ENCODE data around the gene ZNF442. TPM values are rescaled to one million over a fixed set of nuclear protein-coding genes. Genes with fewer than 3 reads are reported as not detected.

Gene ZNF442
- total RNA-seq, 1 experiment from 2014 or later, result 1.1 TPM

DNA sequence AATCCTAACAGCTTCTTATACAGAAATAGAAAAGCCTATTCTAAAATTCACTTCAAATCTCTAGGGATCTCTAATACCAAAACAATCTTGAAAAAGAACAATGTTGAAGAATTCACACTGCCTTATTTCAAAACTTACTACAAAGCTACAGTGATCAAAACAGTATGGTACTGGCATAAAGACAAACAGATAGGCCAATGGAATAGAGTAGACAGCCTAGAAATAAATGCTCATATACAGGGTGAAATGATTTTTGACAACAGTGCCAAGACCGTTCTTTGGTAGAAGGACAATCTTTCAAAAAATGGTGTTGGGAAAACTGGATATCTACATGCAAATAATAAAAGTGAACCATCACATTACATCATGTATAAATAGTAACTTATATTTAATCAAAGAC, 20.3 kb downstream of the ZNF442 start:
- H3K79me2 ChIP-seq (ENCODE audit: low read length), result no peaks in the 10 kb centered on the region
- POLR2A ChIA-PET (ENCODE audit: unreplicated experiment), result no interaction called here
- H3K4me3 ChIP-seq (ENCODE audit: low read length), result no peak overlapping the region
- H4K20me1 ChIP-seq (ENCODE audit: low read length), result no peaks in the 10 kb centered on the region
- H3K36me3 ChIP-seq (ENCODE audit: low read depth, low read length), result peaks cover 38% of the 10 kb centered on the region
- intact Hi-C loops (cut with micrococcal nuclease), result no loop called here
- no TSS peak for BruUV-seq (replicated peaks)
- H3K27me3 ChIP-seq (ENCODE audit: low read length), result no peaks in the 10 kb centered on the region
- no peak for TF ChIP-seq EZH2phosphoT487 (IDR thresholded peaks at IDR 0.05; ENCODE audit: borderline replicate concordance, low read length)
- TF ChIP-seq, protein P1, sequence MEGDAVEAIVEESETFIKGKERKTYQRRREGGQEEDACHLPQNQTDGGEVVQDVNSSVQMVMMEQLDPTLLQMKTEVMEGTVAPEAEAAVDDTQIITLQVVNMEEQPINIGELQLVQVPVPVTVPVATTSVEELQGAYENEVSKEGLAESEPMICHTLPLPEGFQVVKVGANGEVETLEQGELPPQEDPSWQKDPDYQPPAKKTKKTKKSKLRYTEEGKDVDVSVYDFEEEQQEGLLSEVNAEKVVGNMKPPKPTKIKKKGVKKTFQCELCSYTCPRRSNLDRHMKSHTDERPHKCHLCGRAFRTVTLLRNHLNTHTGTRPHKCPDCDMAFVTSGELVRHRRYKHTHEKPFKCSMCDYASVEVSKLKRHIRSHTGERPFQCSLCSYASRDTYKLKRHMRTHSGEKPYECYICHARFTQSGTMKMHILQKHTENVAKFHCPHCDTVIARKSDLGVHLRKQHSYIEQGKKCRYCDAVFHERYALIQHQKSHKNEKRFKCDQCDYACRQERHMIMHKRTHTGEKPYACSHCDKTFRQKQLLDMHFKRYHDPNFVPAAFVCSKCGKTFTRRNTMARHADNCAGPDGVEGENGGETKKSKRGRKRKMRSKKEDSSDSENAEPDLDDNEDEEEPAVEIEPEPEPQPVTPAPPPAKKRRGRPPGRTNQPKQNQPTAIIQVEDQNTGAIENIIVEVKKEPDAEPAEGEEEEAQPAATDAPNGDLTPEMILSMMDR (conservative IDR thresholded peaks at IDR 0.05; ENCODE audit: low read depth, low read length), result no peak
- no peaks in the 10 kb centered on the region for H3K4me1 ChIP-seq (ENCODE audit: insufficient read depth, low read length)
- ATAC-seq (no peak), DNase-seq (no peak)
- H3K9ac ChIP-seq (ENCODE audit: low read length), result no peak overlapping the region
- CTCF ChIA-PET, result no interaction called here
- no peak overlapping the region for H3K4me2 ChIP-seq (ENCODE audit: low read length)
- H3K9me2 ChIP-seq (replicated peaks; ENCODE audit: low read length), result no peaks in the 10 kb centered on the region
- peaks cover 65% of the 10 kb centered on the region for H3K9me3 ChIP-seq (ENCODE audit: low read length)
- H3F3A ChIP-seq (ENCODE audit: low read length, unreplicated experiment), result no peaks in the 10 kb centered on the region
- no peak overlapping the region for H2AFZ ChIP-seq (ENCODE audit: low read length)
- no peak overlapping the region for H3K27ac ChIP-seq (ENCODE audit: low read length)

DNA sequence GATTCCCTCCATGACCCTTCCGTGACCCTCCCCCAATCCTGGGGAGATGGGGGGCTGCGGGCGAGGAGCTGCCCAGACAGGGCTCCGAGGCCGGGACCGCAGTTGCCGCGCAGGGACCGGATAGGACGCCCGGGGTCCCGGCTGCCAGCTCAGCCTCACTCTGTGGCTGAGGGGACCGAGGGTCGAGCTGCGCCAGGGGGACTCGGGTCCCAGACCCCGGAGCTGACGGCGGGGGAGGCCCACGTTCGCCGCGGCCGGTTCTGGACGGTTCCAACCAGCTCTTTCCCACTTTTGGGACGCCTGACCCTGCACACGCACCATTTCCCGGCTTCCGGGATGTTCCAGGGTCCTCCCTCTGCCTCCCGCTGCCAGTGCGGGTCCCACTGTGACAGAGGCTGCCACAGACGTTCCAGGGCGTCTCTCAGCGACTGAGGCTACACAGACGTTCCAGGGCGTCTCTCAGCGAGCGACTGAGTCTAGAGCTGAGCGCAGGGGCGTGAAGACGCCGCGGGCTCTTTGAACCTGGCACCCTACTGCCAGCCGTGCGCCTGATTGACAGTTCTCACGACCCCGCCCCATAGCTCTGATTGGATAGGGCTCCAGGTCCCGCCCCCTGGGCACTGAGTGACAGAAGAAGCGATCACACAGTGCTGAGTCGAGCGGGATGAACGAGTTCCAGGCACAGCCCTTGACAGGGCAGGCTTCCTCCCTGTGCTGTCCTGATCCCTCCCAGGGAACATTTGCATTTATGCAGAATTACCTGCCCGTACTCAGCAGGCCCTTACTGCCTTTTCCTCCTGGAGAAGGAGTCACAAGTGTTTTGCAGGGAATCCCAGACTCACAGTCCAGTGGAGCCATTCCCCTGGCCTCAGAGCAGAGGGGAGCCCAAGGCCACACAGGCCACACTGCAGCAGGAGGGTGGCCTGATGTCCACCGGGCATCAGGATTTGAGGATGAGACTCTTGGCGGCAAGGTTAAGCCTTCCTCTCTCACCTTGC, 32.0 kb downstream of the ZNF442 start, which contains the start of gene ZNF563:
Gene ZNF563, minus strand, starts transcription at position 472 of the 998 bp plus-strand sequence. Its CDS starts 151 bp downstream, at position 321.
- intact Hi-C loops (cut with micrococcal nuclease), result no loop called here
- ATAC-seq (peak; percentile 99), DNase-seq (peak; percentile 98)
- H3K9me2 ChIP-seq (replicated peaks; ENCODE audit: low read length), result no peaks in the 10 kb centered on the region
- TF ChIP-seq, protein P1 (conservative IDR thresholded peaks at IDR 0.05; ENCODE audit: low read depth, low read length), result no peak
- no peak for TF ChIP-seq EZH2phosphoT487 (IDR thresholded peaks at IDR 0.05; ENCODE audit: borderline replicate concordance, low read length)
- no peak for TF ChIP-seq EZH2 (IDR thresholded peaks at IDR 0.05; ENCODE audit: low read length, unreplicated experiment)
- H3K4me2 ChIP-seq (ENCODE audit: low read length), result peak within 1 kb of the TSS; percentile 98
- no peak within 1 kb of the TSS for H3K27ac ChIP-seq (ENCODE audit: low read length)
- H4K20me1 ChIP-seq (ENCODE audit: low read length), result no peaks in the 10 kb centered on the region
- H3K9me3 ChIP-seq (ENCODE audit: low read length), result peaks cover 7% of the 10 kb centered on the region; the same call in 1 of the 2 replicates
- peaks cover 13% of the 10 kb centered on the region for H3K4me1 ChIP-seq (ENCODE audit: insufficient read depth, low read length)
- H3K79me2 ChIP-seq (ENCODE audit: low read length), result no peaks in the 10 kb centered on the region
- H2AFZ ChIP-seq (ENCODE audit: low read length), result peak within 1 kb of the TSS; percentile 91
- BruUV-seq (replicated peaks), result TSS peak; percentile 59
- peak within 1 kb of the TSS; percentile 89 for H3K4me3 ChIP-seq (ENCODE audit: low read length)
- ChIA-PET CTCF (interaction anchor here (1.0 kb wide), 1 partner anchor 536 kb away, joined by 3 read pairs; no protein-coding TSS in a partner anchor), POLR2A (ENCODE audit: unreplicated experiment) (interaction anchor here (1.1 kb wide), 1 partner anchor 32 kb away, joined by 5 read pairs; the partner anchor contains the start of gene ZNF442)
- peaks cover 2% of the 10 kb centered on the region; the same call in 1 of the 2 replicates for H3K36me3 ChIP-seq (ENCODE audit: low read depth, low read length)
- H3K27me3 ChIP-seq (ENCODE audit: low read length), result no peaks in the 10 kb centered on the region
- H3F3A ChIP-seq (ENCODE audit: low read length, unreplicated experiment), result no peaks in the 10 kb centered on the region
- H3K9ac ChIP-seq (ENCODE audit: low read length), result peak within 1 kb of the TSS; percentile 68
